Measurements from ENCODE around the gene SSBP1.
A peak's percentile ranks its signal among the peaks of the same experiment; 100 is the strongest.

The SSBP1 gene

GRCh38 chr7:141700296-141700847 is 37.8 kb upstream of the SSBP1 start:
- Histone ChIP-seq H3K4me1 (ENCODE audit: control insufficient read depth, insufficient read depth, low read length) (peaks cover 22% of the 10 kb centered on the region; the same call in 1 of the 2 replicates), H3K4me3 (ENCODE audit: low read depth, low read length) (peak overlapping the region; percentile 75), H3K9ac (ENCODE audit: low read length) (no peak overlapping the region), H3K36me3 (ENCODE audit: control insufficient read depth, insufficient read depth, low read length) (no peaks in the 10 kb centered on the region), H3K9me3 (ENCODE audit: control insufficient read depth, insufficient read depth, low read depth, low read length) (no peaks in the 10 kb centered on the region), H3K27ac (ENCODE audit: low read depth, low read length) (no peak overlapping the region), H3K27me3 (ENCODE audit: control insufficient read depth, insufficient read depth, low read length) (peaks cover 16% of the 10 kb centered on the region)

- Histone ChIP-seq H3K27ac (ENCODE audit: low read depth, low read length) (no peak overlapping the region), H3K36me3 (ENCODE audit: control insufficient read depth, insufficient read depth, low read length) (no peaks in the 10 kb centered on the region), H3K27me3 (ENCODE audit: control insufficient read depth, insufficient read depth, low read length) (peaks cover 16% of the 10 kb centered on the region), H3K9me3 (ENCODE audit: control insufficient read depth, insufficient read depth, low read depth, low read length) (no peaks in the 10 kb centered on the region), H3K4me1 (ENCODE audit: control insufficient read depth, insufficient read depth, low read length) (peaks cover 22% of the 10 kb centered on the region; the same call in 1 of the 2 replicates), H3K9ac (ENCODE audit: low read length) (peak overlapping the region; percentile 43), H3K4me3 (ENCODE audit: low read depth, low read length) (peak overlapping the region; percentile 75)
Observed at GRCh38 chr7:141700848-141701371, 37.2 kb upstream of the SSBP1 start.

- Histone ChIP-seq H3K27ac (ENCODE audit: low read depth, low read length) (no peak overlapping the region), H3K36me3 (ENCODE audit: control insufficient read depth, insufficient read depth, low read length) (no peaks in the 10 kb centered on the region), H3K9me3 (ENCODE audit: control insufficient read depth, insufficient read depth, low read depth, low read length) (no peaks in the 10 kb centered on the region), H3K4me3 (ENCODE audit: low read depth, low read length) (peak overlapping the region; percentile 69), H3K9ac (ENCODE audit: low read length) (peak overlapping the region; percentile 55), H3K4me1 (ENCODE audit: control insufficient read depth, insufficient read depth, low read length) (peaks cover 22% of the 10 kb centered on the region; the same call in 1 of the 2 replicates), H3K27me3 (ENCODE audit: control insufficient read depth, insufficient read depth, low read length) (peaks cover 16% of the 10 kb centered on the region)
Observed at GRCh38 chr7:141701489-141702046, 36.6 kb upstream of the SSBP1 start.

GRCh38 chr7:141702047-141702567 is 36.1 kb upstream of the SSBP1 start, which contains the start of gene DENND11:
TSS of gene DENND11 (minus strand) at chr7:141702166. CDS start at chr7:141702153, 13 bp downstream.
- H3K27me3 ChIP-seq (ENCODE audit: control insufficient read depth, insufficient read depth, low read length): peaks cover 16% of the 10 kb centered on the region
- H3K9me3 ChIP-seq (ENCODE audit: control insufficient read depth, insufficient read depth, low read depth, low read length): no peaks in the 10 kb centered on the region
- H3K4me1 ChIP-seq (ENCODE audit: control insufficient read depth, insufficient read depth, low read length): peaks cover 22% of the 10 kb centered on the region; the same call in 1 of the 2 replicates
- no peak within 1 kb of the TSS for H3K27ac ChIP-seq (ENCODE audit: low read depth, low read length)
- peak within 1 kb of the TSS; percentile 65 for H3K9ac ChIP-seq (ENCODE audit: low read length)
- H3K4me3 ChIP-seq (ENCODE audit: low read depth, low read length): peak within 1 kb of the TSS; percentile 93
- no peaks in the 10 kb centered on the region for H3K36me3 ChIP-seq (ENCODE audit: control insufficient read depth, insufficient read depth, low read length)

- H3K9me3 ChIP-seq (ENCODE audit: control insufficient read depth, insufficient read depth, low read depth, low read length): no peaks in the 10 kb centered on the region
- H3K27me3 ChIP-seq (ENCODE audit: control insufficient read depth, insufficient read depth, low read length): peaks cover 16% of the 10 kb centered on the region
- no peak overlapping the region for H3K4me3 ChIP-seq (ENCODE audit: low read depth, low read length)
- no peaks in the 10 kb centered on the region for H3K36me3 ChIP-seq (ENCODE audit: control insufficient read depth, insufficient read depth, low read length)
- H3K27ac ChIP-seq (ENCODE audit: low read depth, low read length): no peak overlapping the region
- no peak overlapping the region for H3K9ac ChIP-seq (ENCODE audit: low read length)
- peaks cover 19% of the 10 kb centered on the region; the same call in 1 of the 2 replicates for H3K4me1 ChIP-seq (ENCODE audit: control insufficient read depth, insufficient read depth, low read length)
Observed at GRCh38 chr7:141702892-141703291, 35.3 kb upstream of the SSBP1 start.

- Histone ChIP-seq H3K4me3 (ENCODE audit: low read depth, low read length) (no peak overlapping the region), H3K9ac (ENCODE audit: low read length) (no peak overlapping the region), H3K27me3 (ENCODE audit: control insufficient read depth, insufficient read depth, low read length) (peaks cover 16% of the 10 kb centered on the region), H3K36me3 (ENCODE audit: control insufficient read depth, insufficient read depth, low read length) (no peaks in the 10 kb centered on the region), H3K27ac (ENCODE audit: low read depth, low read length) (no peak overlapping the region), H3K9me3 (ENCODE audit: control insufficient read depth, insufficient read depth, low read depth, low read length) (no peaks in the 10 kb centered on the region), H3K4me1 (ENCODE audit: control insufficient read depth, insufficient read depth, low read length) (peaks cover 14% of the 10 kb centered on the region; the same call in 1 of the 2 replicates)
Observed at GRCh38 chr7:141704112-141704511, 34.0 kb upstream of the SSBP1 start.

GRCh38 chr7:141704741-141705140 is 33.4 kb upstream of the SSBP1 start:
- Histone ChIP-seq H3K27me3 (ENCODE audit: control insufficient read depth, insufficient read depth, low read length) (peaks cover 16% of the 10 kb centered on the region), H3K9ac (ENCODE audit: low read length) (no peak overlapping the region), H3K9me3 (ENCODE audit: control insufficient read depth, insufficient read depth, low read depth, low read length) (no peaks in the 10 kb centered on the region), H3K36me3 (ENCODE audit: control insufficient read depth, insufficient read depth, low read length) (no peaks in the 10 kb centered on the region), H3K4me1 (ENCODE audit: control insufficient read depth, insufficient read depth, low read length) (peaks cover 14% of the 10 kb centered on the region; the same call in 1 of the 2 replicates), H3K4me3 (ENCODE audit: low read depth, low read length) (no peak overlapping the region), H3K27ac (ENCODE audit: low read depth, low read length) (no peak overlapping the region)

GRCh38 chr7:141706239-141707064 is 31.7 kb upstream of the SSBP1 start:
- Histone ChIP-seq H3K9ac (ENCODE audit: low read length) (no peak overlapping the region), H3K4me3 (ENCODE audit: low read depth, low read length) (no peak overlapping the region), H3K4me1 (ENCODE audit: control insufficient read depth, insufficient read depth, low read length) (peaks cover 14% of the 10 kb centered on the region), H3K27me3 (ENCODE audit: control insufficient read depth, insufficient read depth, low read length) (peaks cover 16% of the 10 kb centered on the region), H3K9me3 (ENCODE audit: control insufficient read depth, insufficient read depth, low read depth, low read length) (no peaks in the 10 kb centered on the region), H3K36me3 (ENCODE audit: control insufficient read depth, insufficient read depth, low read length) (no peaks in the 10 kb centered on the region), H3K27ac (ENCODE audit: low read depth, low read length) (no peak overlapping the region)

GRCh38 chr7:141708351-141708750 is 29.8 kb upstream of the SSBP1 start, which contains the start of gene WEE2:
TSS of gene WEE2 (plus strand) at chr7:141708353. CDS start at chr7:141708759, 406 bp downstream.
- H3K36me3 ChIP-seq (ENCODE audit: control insufficient read depth, insufficient read depth, low read length): no peaks in the 10 kb centered on the region
- no peak within 1 kb of the TSS for H3K27ac ChIP-seq (ENCODE audit: low read depth, low read length)
- H3K4me1 ChIP-seq (ENCODE audit: control insufficient read depth, insufficient read depth, low read length): peaks cover 16% of the 10 kb centered on the region
- H3K4me3 ChIP-seq (ENCODE audit: low read depth, low read length): no peak within 1 kb of the TSS
- no peaks in the 10 kb centered on the region for H3K9me3 ChIP-seq (ENCODE audit: control insufficient read depth, insufficient read depth, low read depth, low read length)
- H3K27me3 ChIP-seq (ENCODE audit: control insufficient read depth, insufficient read depth, low read length): peaks cover 4% of the 10 kb centered on the region
- no peak within 1 kb of the TSS for H3K9ac ChIP-seq (ENCODE audit: low read length)

- no peak overlapping the region for H3K9ac ChIP-seq (ENCODE audit: low read length)
- H3K36me3 ChIP-seq (ENCODE audit: control insufficient read depth, insufficient read depth, low read length): no peaks in the 10 kb centered on the region
- H3K4me3 ChIP-seq (ENCODE audit: low read depth, low read length): no peak overlapping the region
- no peaks in the 10 kb centered on the region for H3K27me3 ChIP-seq (ENCODE audit: control insufficient read depth, insufficient read depth, low read length)
- H3K27ac ChIP-seq (ENCODE audit: low read depth, low read length): no peak overlapping the region
- no peaks in the 10 kb centered on the region for H3K9me3 ChIP-seq (ENCODE audit: control insufficient read depth, insufficient read depth, low read depth, low read length)
- peaks cover 13% of the 10 kb centered on the region for H3K4me1 ChIP-seq (ENCODE audit: control insufficient read depth, insufficient read depth, low read length)
Observed at GRCh38 chr7:141709318-141709717, 28.8 kb upstream of the SSBP1 start.

Measured in HUES6 (cell line).